Spleen (tissue), 7 donors: ENCODE data around the gene TSPAN9.

Experiments used
- POLR2A ChIP-seq, 3 donors: fragments of 450-650 bp; IDR thresholded peaks; one replicate each; pipeline ENCODE4 v1.5.1; 2017; ENCODE audit warnings: antibody characterized with exemption in 3 of 3, mild to moderate bottlenecking in 1 of 3
- POLR2AphosphoS5 ChIP-seq, 3 donors: sonication (generic); formaldehyde crosslinking; IDR thresholded peaks; one replicate each; pipeline ENCODE4 v1.5.1; 2017; ENCODE audit warnings: antibody characterized with exemption in 3 of 3
- TF ChIP-seq, protein P1 (sequence below), 11 experiments: fragments of 200-600 bp in 7 of 11; fragments of 450-650 bp in 4 of 11; sonication (generic) in 4 of 11; IDR thresholded peaks in 8 of 11; conservative IDR thresholded peaks in 3 of 11; 1 replicate in 7 of 11; 2 replicates in 4 of 11; pipeline versions ENCODE4 v1.4.0 to v1.8.0; 2016 to 2021; ENCODE audit warnings: antibody characterized with exemption in 11 of 11, inconsistent platforms in 4 of 11, mild to moderate bottlenecking in 1 of 11
- donor health status: DM: no; HTN: no; CAD: no; lungs with moderate emphysema.
- donor health status: DM: no; HTN: no; CAD: no.
- donor health status: DM: no; HTN: no; CAD: no.

DNA sequence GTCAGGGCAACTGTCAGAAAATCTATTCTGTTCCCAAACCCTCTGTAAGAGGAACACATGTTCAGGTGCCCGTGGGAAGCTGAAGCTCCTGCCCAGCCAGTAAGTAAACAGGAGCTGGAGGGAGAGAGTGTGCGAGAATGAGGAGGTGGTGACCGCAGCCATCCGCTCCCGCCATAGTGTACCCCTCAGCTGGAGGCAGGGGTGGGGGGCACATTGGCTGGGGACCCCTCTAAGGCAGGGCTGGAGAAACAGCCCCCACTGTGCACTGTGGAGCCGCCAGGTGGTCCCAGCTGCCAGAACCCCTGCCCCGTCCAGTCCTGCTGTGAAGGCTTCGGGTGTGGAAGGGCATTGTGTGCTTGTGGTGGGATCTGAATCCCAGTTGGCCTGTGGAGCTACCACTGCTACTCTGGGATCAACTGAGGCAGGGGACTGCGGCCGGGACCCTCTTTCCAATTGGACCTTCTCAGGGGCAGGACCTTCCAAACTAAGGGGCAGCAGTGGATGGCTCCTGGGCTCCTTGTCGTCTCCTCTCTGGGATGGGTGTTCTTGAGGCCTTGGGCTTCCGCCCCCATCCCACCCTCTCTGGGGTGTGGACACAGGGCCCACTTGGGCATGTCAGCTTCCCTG, 59.6 kb downstream of the TSPAN9 start:
- TF ChIP-seq POLR2A (IDR thresholded peaks at IDR 0.05) (no peak), POLR2AphosphoS5 (IDR thresholded peaks at IDR 0.05) (no peak)
- TF ChIP-seq, protein P1, sequence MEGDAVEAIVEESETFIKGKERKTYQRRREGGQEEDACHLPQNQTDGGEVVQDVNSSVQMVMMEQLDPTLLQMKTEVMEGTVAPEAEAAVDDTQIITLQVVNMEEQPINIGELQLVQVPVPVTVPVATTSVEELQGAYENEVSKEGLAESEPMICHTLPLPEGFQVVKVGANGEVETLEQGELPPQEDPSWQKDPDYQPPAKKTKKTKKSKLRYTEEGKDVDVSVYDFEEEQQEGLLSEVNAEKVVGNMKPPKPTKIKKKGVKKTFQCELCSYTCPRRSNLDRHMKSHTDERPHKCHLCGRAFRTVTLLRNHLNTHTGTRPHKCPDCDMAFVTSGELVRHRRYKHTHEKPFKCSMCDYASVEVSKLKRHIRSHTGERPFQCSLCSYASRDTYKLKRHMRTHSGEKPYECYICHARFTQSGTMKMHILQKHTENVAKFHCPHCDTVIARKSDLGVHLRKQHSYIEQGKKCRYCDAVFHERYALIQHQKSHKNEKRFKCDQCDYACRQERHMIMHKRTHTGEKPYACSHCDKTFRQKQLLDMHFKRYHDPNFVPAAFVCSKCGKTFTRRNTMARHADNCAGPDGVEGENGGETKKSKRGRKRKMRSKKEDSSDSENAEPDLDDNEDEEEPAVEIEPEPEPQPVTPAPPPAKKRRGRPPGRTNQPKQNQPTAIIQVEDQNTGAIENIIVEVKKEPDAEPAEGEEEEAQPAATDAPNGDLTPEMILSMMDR (IDR thresholded peaks at IDR 0.05 in 8 of 11, conservative IDR thresholded peaks at IDR 0.05 in 3 of 11), result no peak
